ENCODE results near the gene IKZF2. TPM values are rescaled to one million over a fixed set of nuclear protein-coding genes. Genes with fewer than 3 reads are reported as not detected.

The IKZF2 gene
- total RNA-seq, 1 donor from 2014 or later = 9.2 TPM

GRCh38 chr2:213107728-213108127 lies 43.7 kb downstream of the IKZF2 start:
- peaks cover 24% of the 10 kb centered on the region for H3K4me1 Mint-ChIP-seq (ENCODE audit: low read depth)
- H3K27ac Mint-ChIP-seq (ENCODE audit: unreplicated experiment) = no peak overlapping the region
- no peak for TF ChIP-seq CTCF (IDR thresholded peaks at IDR 0.05)

GRCh38 chr2:213105212-213105611 lies 46.2 kb downstream of the IKZF2 start:
- TF ChIP-seq CTCF (IDR thresholded peaks at IDR 0.05) = no peak
- Mint-ChIP-seq H3K36me3 (ENCODE audit: low read depth) (no peaks in the 10 kb centered on the region), H3K4me3 (ENCODE audit: unreplicated experiment) (no peak overlapping the region), H3K27ac (ENCODE audit: unreplicated experiment) (no peak overlapping the region), H3K4me1 (ENCODE audit: low read depth) (peaks cover 34% of the 10 kb centered on the region), H3K9me3 (ENCODE audit: low read depth) (no peaks in the 10 kb centered on the region), H3K27me3 (ENCODE audit: low read depth) (no peaks in the 10 kb centered on the region)
- DNase-seq (ENCODE audit: low spot score) = no peak

More at GRCh38 chr2:213107728-213108127, 43.7 kb downstream of the IKZF2 start:
- H3K36me3 Mint-ChIP-seq (ENCODE audit: low read depth) = no peaks in the 10 kb centered on the region
- H3K9me3 Mint-ChIP-seq (ENCODE audit: low read depth) = no peaks in the 10 kb centered on the region
- no peaks in the 10 kb centered on the region for H3K27me3 Mint-ChIP-seq (ENCODE audit: low read depth)
- no peak overlapping the region for H3K4me3 Mint-ChIP-seq (ENCODE audit: unreplicated experiment)
- no peak for DNase-seq (ENCODE audit: low spot score)

GRCh38 chr2:213104903-213105202 lies 46.6 kb downstream of the IKZF2 start:
- Mint-ChIP-seq H3K4me3 (ENCODE audit: unreplicated experiment) (no peak overlapping the region), H3K36me3 (ENCODE audit: low read depth) (no peaks in the 10 kb centered on the region), H3K27ac (ENCODE audit: unreplicated experiment) (no peak overlapping the region), H3K4me1 (ENCODE audit: low read depth) (peaks cover 34% of the 10 kb centered on the region), H3K27me3 (ENCODE audit: low read depth) (no peaks in the 10 kb centered on the region), H3K9me3 (ENCODE audit: low read depth) (no peaks in the 10 kb centered on the region)
- no peak for DNase-seq (ENCODE audit: low spot score)
- no peak for TF ChIP-seq CTCF (IDR thresholded peaks at IDR 0.05)

- peak overlapping the region; percentile 39 for H3K27ac Mint-ChIP-seq (ENCODE audit: unreplicated experiment)
- peaks cover 34% of the 10 kb centered on the region for H3K4me1 Mint-ChIP-seq (ENCODE audit: low read depth)
- DNase-seq (ENCODE audit: low spot score) = no peak
- H3K36me3 Mint-ChIP-seq (ENCODE audit: low read depth) = no peaks in the 10 kb centered on the region
- no peaks in the 10 kb centered on the region for H3K27me3 Mint-ChIP-seq (ENCODE audit: low read depth)
- H3K9me3 Mint-ChIP-seq (ENCODE audit: low read depth) = no peaks in the 10 kb centered on the region
- H3K4me3 Mint-ChIP-seq (ENCODE audit: unreplicated experiment) = no peak overlapping the region
- no peak for TF ChIP-seq CTCF (IDR thresholded peaks at IDR 0.05)
These were observed 47.1 kb downstream of the IKZF2 start for GRCh38 chr2:213104092-213104902.

GRCh38 chr2:213101692-213102460 lies 49.5 kb downstream of the IKZF2 start:
- Mint-ChIP-seq H3K9me3 (ENCODE audit: low read depth) (no peaks in the 10 kb centered on the region), H3K27me3 (ENCODE audit: low read depth) (no peaks in the 10 kb centered on the region), H3K4me1 (ENCODE audit: low read depth) (peaks cover 31% of the 10 kb centered on the region), H3K27ac (ENCODE audit: unreplicated experiment) (no peak overlapping the region), H3K4me3 (ENCODE audit: unreplicated experiment) (no peak overlapping the region), H3K36me3 (ENCODE audit: low read depth) (no peaks in the 10 kb centered on the region)
- no peak for TF ChIP-seq CTCF (IDR thresholded peaks at IDR 0.05)
- DNase-seq (ENCODE audit: low spot score) = no peak
